Stimulated activated CD8-positive, alpha-beta memory T cell treated with anti-CD3 and anti-CD28 coated beads, Interleukin-7, amount 100 ng/mL, for 1 hour (primary cell): ENCODE results near the gene MLLT10.

Experiments
- DNase-seq, 2 donors: peaks; one replicate each; pipeline ENCODE4 v3.0.0-alpha.2; 2020; ENCODE audit warnings: low read depth in 2 of 2

Gene MLLT10

DNA sequence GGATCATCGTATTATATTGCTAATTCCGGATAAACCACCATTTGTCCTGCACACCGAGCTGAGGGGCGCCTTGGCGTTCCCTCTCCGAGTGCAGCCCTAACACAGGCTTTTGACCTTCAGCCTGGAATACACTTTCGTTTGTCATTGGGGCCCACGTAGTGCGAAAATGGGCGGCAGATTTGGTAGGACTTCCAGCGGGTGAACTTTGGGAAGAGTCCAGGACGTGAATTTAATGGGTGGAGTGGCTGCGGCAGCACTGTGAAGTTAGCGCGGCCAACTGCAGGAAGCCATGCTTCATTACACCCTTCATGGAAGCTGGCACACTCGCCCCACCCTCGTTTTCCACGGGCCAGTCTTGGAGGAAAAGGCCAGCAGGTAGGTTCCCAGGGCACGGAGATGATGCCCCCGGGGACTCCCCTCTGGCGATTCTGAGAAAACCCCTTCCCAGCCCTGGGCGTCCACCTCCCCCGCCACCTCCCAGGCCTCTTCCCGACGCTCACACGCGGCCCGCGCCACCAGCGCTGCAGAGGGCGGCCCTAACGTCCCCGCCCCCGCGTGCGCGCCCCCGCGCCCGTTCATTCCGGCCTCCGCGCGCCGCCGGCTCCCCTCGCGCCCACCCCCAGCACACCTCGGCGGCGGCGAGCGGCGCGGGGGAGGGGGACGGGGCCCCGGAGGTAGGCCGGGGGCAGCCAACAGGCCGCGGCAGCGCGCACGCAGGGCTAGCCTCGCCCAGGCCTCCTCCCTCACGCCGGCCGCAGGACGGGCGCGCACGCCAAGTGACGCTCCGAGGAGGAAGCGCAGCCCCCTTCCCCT, at the start of gene MLLT10:
Gene MLLT10, plus strand, starts transcription at position 766 of the 813 bp plus-strand sequence. CDS start 413 bp downstream, outside the sequence.
- DNase-seq = peak; percentile 78 to 81

DNA sequence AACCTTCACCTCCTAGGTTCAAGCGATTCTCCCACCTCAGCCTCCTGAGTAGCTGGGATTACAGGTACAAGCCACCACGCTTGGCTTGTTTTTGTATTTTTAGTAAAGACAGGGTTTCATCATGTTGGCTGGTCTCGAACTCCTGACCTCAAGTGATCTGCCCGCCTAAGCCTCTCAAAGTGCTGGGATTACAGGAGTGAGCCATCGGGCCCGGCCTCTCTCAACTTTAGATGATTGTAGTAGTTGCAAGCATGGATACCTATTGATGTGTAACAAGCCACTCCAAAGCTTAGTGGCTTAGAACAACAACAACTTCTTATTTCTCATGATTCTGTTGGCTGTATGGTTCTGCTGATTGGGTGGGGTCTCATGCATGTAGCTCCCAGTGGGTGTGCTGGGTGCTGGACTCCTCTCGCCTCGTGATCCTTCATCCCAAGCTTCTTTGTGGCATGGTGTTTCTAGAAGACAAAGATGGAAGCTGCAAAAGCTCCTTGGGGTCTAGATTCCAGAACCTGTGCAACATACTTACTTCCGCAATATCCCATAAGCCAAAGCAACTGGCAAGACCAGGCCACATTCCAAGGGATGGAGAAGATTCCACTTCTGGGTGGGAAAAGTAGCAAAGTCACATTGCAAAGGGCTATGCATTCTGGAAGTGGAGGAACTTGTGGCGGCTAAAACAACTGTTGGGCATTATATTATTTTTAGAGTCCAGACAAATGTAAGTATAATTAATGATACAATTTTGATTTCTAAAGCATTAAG, 46.4 kb upstream of the MLLT10 start:
- no peak for DNase-seq

DNA sequence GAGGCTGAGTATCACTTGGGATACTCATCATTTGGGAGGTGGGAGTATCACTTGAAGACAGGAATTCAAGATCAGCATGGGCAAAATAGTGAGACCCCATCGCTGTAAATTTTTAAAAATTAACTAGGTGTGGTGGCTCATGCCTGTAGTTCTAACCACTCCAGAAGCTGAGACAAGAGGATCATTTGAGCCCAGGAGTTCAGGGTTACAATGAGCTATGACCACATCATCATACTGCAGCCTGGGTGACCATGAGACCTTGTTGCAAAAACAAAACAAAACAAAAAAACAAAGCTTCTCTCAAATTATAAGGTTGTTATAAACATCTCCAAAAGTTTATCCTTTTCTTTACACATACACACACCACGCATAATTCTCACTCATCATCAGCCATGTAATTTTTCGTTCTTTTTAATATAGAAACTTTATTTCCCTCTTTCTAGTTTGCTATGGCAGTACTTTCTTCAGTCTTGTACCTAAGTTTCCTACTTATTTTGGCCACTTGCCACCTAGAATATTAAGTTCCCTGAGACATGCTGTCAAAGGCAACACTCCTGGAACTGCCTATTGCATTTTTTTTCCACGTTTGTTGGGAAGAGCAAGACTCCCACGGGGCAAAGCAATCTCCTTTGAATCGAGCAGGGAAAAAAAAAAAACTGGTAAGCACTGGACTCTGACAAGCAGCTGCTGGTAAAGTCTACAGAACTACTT, 45.6 kb upstream of the MLLT10 start:
- DNase-seq = no peak

DNA sequence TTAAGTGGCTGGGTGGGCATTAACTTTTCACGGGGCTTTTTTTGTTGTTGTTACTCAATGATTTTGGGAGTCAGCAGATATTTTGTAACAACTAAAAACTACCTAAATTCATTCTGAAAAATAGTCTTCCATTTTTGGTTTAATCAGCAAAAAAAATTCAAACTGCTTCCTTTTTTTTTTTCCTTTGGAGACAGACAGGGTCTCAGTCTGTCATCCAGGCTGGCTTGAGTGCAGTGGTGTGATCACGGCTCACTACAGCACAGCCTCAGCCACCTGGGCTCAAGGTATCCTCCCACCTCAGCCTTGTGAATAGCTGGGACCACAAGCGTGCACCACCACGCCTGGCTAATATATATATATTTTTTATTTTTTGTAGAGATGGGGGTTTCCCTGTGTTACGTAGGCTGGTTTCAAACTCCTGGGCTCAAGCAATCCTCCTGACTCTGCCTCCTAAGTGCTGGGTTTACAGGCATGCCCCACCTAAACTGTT, 45.0 kb upstream of the MLLT10 start:
- no peak for DNase-seq

DNA sequence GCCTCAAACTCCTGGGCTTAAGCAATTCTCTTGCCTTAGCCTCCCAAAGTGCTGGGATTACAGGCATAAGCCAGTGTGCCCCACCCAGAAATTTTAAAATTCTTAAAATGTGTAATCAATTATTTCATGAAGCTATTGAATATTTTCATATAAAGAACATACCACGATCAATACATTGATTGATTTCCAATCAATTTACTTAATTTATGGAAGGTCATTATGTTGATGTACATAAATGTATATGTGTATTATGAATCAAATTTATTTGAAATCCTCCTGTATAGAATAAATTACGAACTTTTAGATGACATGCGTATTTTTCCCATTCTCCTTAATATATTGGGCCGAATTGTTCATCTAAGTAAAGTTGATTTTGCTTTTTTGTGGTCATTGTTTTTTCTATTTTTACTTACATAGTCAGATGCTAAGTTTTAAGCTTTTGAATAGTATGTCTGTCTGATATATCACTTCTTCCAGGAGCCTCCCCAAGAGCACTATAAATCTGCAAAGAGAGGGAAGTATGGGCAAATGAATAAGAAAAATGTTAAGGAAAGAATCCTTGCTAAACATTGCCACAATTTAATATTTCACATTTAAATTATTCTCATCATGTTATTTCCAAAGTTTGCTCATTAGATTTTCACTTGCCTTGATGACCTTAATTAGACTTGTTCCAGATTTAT, 43.9 kb upstream of the MLLT10 start:
- no peak for DNase-seq

DNA sequence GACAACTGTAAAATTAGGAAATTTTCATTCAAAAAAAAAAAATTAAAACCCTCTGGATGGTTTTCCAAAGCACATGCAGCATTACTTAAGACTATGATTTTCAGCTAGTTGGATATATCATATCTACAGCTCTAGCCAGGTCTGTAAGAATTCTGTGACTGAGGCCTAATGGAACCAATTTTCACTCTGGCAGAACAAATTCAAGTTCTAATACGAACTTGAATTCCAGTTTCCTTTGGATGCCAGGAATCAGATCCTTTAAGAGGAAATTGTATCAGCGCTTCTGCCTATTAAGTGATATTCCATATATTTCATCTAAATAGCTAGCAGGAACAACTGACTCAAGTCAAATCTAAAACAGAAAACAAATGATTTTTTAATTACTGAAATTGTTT, 43.3 kb upstream of the MLLT10 start:
- no peak for DNase-seq

DNA sequence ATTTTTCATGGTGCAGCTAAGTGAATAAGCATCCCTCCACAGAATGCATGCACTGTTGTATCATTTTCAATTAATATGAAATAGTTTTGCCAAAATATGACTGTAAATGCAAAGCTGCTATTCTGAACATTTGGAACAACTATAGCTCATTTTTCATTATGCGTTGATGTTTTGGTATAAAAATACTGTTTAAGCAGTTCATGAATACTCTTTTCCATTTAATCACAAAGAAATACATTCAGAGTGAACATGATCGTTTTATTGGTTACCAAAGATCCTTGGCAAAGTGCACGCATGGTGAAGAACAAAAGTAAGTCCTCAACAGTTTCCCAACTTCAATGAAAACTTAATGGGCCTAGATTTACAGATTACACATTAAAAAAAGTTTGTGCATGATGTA, 41.6 kb upstream of the MLLT10 start:
- no peak for DNase-seq

DNA sequence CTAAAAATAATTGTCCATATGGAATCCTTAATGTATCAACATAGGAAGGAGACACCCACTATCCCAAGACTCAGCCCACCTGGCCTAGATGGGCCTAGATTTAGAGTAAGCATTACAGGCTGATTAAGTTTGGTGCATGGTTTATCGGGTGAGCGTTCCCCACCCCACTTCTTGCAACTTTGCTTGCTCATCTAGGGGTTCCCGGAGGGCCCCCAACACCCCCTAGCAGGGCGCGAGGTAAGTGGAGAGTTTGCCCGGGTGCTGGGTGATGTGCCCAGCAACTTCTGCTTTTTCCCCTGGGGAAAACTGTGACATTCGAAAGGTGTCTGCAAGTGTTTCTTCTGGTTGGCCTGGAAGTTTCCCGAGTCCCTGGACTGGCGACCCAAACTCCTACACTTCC, 40.2 kb upstream of the MLLT10 start:
- no peak for DNase-seq

DNA sequence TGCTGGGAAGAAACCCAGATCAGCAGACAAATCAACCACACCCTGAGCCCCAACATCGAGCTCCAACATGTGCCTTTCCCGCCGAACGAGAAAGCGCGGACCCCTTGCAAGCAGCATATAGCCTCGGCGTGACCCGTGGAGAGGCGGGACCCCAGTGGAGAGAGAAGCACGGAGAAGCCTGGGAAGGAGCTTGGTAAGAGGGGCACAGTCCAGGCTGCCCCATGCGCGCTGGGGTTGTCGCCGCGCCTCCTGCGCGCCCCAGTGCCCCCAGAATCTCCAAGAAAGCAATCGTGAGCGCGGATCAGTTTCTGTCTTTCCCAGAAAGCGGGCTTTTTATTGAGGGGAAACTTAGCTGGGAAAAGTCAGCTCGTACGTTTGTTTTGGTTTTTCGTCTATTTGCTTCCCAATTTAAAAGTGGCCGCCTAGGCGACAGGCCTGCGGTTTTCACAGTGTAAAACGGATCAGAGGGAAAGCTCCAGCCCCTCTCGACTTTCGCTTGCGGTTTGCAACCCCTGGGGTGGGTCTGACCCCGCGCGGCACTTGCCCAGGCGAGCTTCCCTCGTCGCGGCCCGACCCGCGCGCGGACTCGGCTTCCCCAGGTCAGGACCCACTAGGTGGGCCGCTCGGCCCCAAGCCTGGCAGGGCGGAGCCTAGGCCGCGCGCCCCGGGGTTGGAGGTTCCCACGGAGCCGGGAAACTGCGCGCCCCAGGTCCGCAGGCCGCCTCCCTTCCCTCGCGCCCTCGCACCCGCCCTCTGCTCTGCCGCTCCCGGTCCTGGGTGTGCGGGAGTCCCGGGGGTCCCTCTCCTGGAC, 39.6 kb upstream of the MLLT10 start:
- no peak for DNase-seq

DNA sequence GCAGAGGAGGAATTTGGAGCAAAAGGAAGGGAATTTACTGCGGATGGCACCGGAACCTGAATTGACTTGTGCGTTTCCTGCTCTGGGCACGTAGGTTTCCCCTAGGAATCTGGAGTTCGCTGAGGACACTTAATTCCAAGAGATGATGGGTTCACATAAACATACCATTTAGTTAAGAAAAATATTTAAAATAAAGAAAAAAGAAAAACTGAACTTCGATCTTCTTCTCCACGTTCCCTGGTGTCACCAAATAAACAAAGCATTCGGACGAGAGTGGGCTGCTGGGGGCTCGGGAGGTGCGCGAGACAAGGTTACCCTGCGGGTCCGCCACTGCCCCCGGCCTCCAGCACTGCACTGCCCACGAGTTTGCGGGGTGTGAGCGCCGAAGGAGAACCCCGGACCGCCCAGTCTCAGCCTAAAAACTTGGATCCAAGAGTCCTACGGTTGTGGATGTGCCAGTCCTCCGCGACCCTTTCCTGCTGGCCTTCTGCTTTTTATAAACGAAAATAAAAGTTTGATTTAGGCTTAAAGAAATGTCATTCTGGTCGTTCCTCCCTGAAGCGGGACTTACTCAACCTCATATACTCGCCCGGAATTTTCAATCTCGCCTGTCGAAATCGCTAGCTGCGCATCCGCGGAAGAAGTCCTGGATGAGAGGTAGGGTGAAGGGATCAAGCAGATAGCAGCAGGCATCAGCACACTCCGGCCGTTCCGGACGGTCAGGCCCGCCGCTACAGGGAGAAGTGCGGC, 38.9 kb upstream of the MLLT10 start:
- no peak for DNase-seq

DNA sequence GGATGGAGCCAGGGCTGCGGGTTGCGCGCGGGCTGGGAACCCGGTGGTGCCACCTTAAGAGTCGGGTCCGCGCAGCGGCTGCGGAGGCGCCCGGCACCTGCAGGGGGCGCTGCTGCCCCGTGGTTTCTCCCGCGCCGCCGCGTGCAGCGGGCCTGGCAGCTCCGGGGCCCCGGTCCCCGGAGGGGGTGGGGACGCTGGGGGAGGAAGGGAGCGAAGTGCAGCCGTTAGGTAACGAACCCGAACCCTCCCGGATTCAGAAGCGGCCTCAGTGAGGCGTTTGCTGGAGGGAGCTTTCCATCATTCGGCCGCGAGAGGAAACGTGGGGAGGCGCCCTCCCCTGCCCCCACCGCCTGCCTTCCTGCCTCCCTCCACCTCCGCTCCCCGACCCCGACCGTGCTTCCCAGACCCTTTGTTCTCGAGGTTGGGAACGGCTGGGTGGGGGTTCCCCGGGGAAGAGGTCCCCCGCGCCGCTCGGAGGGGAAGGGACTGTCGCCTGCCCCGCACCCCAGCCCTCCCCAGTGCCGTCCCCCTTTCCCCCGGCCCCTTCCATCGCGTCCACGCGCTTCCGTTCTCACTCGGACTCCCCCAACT, 38.2 kb upstream of the MLLT10 start:
- DNase-seq = peak; percentile 71 to 81

DNA sequence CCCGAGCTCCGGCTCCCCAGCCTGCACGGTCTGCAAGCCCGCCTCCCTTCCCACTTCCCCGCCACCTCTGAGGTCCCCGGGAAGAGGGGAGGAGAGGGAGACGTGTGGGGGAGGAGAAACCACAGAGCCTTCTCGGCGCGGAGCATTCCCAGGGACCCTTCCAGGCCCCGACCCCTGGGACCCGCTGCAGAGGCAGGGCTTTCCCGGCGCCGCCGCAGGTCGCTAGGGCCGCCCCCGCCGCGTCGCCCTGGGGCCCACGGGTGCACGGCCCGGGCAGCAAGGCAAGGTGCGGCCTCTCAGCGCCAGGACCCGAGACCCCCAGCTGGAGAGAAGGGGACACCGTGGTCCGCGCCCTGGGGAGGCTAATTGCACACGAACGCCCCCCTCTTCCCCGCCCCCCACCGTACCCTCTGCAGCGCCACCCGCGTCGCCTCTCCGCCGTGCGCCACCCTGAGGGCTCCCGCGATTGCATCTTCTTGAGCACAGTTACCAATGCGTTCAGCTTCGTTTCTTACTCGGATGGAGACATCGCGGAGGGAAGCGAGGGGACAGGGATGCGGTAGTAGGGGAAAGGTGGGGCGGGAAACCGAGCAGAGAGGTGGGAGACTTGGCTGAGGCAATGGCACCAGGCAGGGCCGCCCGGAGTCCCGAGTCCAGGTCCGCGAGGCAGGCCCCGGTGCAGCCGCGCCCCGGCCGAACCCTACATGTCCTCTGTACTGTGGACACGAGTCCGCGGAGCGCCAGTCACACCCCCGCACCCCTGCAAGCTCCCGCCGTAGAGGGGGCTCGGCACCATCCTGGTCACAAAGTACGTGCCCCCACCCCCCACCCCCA, 37.5 kb upstream of the MLLT10 start:
- no peak for DNase-seq

DNA sequence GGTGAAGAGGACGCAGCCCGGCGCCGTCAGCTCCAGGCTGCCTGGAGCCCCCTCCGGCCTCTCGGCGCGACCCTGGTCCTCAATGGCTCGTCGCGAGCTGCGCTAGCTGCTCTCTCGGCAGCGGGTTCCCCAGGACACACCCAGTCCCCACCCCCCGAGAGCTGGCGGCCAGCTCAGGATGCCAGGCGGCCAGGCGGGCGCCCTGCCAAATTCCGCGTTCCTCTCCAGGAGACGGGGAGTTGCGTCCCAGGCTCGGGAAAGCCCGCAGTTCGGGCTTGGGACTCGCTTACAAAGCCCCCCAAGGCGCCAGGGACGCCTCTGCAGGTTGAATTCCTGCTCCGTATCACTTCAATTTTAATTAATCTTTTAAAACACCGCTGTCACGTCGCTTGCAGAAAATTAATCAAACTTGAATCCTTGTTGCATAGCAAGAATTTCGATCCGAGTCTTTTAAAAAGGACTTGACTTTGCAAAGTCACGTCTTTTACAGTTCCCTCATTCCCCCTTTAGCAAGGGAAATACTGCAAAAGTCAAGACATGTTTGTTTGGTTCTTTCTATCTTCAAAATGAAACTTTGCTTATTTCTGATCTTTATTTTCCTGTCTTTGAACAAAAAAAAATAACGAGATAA, 36.7 kb upstream of the MLLT10 start:
- no peak for DNase-seq

DNA sequence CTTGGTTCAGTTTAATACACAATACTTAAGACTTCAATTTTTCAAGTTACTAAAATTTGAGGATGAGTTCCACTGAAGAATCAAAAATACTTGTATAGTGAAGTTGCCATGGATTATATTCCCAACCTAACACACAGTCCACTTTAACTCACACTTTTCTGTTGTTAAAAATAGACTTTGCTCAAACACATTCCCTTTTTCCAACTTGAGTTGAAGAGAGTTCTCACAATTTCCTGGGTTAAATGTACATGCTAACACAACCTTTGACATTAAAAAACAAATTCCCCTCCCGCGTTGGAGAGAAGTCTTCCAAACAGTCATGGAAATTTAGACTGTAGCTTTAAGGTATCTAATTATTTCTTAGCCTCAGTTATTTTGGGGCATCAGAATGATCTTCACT, 35.7 kb upstream of the MLLT10 start:
- DNase-seq = no peak

DNA sequence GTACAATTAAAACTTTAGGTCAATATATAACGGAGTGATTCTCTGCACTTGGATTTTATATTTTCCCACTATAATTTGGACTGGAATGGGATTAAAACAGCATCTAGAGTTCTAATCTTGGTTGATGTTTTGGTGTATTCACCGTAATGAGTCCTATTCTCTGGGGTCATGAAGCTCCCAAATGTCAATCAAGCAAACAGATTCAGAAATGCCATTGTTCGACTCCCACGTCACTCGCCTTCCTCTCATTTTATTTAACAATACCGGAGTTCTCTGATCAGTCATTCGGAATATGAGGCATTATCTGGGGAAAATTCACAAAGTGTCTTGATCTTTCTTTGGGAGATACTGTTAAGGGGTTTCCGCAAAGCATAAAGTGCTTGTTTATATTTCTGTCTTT, 35.0 kb upstream of the MLLT10 start:
- DNase-seq = no peak

DNA sequence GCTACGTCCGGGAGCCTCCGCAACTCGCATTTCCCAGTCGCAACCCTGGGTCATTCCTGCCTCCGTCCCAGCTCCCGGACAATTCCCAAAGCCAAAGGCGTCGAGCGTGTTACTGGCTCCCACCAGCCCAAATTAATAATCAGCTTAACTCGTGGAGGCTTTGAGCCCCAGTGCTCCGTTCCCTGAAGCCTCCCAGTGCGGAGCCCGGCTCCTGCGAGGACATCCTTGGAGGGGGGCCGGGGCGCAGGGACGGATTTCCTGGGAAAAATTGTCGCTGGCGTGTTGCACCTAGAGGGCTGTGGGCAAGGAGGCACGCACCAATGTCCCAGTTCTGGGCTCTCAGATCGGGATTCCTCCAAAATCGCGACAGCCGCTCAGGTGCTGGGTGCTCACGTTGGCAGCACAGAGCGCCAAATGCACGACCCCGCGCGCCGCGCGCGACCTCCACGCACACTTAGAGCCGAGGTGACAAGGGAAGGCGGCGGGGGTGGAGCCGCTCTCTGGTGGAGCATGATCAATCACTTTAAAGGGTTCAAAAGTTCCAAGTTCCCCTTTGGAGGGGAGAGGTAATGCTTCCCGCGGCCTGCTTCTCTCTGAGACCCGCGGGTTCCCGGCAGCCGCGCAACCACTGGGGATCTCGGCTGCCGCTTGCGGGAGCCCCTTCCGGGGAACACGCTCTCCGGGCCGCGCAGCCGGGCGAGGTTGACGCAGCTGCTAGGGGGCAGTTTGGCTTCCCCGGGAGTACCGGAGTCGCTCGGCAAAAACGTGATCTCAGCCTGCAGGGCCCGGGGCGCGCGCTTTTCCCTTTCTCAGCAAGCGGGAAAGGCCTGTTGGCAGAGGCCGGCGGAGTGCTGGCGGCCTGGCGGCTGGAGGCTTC, 34.1 kb upstream of the MLLT10 start:
- DNase-seq = no peak

DNA sequence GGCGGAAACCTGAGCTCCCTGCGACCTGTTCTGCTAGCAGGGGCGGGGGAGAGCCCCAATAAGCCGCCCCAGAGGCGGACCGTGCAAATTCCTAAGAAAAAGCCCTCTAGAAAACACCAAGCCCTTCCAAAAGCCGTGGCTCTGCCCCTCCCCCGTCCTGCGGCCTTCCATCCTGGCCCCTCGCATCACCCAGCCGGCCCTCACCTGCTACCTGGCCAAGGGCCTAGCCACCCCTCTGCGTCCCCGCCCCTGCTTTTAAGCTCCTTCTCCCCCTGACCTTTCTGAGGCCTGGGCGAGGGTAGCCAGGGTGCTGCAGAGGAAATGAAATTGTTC, 33.5 kb upstream of the MLLT10 start:
- DNase-seq = no peak

DNA sequence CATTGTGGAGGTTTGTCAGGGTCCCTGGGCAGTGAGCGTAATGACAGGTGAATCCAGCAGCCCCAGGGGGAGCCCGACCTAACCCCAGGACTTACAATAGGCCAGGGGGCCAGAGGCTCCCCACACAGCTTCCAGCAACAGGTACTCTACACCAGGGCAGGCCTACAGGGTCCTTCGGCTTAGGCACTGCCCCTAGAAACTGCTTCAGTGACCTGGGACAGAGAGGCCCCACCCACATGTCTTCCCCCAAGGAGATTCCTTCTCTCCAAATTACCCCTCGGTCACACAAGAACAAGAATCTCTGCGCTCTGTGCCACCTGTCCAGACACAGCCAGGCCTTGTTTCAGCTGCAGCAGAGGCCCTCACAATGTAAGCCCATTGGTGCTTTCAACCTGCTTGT, 32.9 kb upstream of the MLLT10 start:
- DNase-seq = no peak
